CD4-positive, alpha-beta T cell (primary cell): Measurements from ENCODE around the gene TUBGCP4. TPM values are rescaled to one million over a fixed set of nuclear protein-coding genes. Genes with fewer than 3 reads are reported as not detected.

Experiments
- ATAC-seq: fragments of 200-7000 bp; cut with Tn5 transposase; one replicate; pipeline ENCODE4 v1.10.0; 2022; ENCODE audit warnings: mild to moderate bottlenecking; ENCODE audit not compliant: poor library complexity
- CTCF ChIA-PET: fragments of 350-600 bp; sonication (Branson Sonifier 250); formaldehyde crosslinking; loops from one replicate; lab custom pipeline; 2021; ENCODE audit warnings: antibody characterized with exemption, inconsistent platforms; lab: Charles Lee
- POLR2A ChIA-PET: fragments of 350-600 bp; sonication (Branson Sonifier 250); formaldehyde crosslinking; loops from one replicate; lab custom pipeline; 2021; ENCODE audit warnings: antibody characterized with exemption, inconsistent platforms; lab: Charles Lee
- DNase-seq, 14 experiments: peaks; one replicate each; pipeline ENCODE4 v3.0.0-alpha.2; 2013 to 2020; ENCODE audit warnings: mixed read lengths in 2 of 14
- H3K27ac ChIP-seq, 2 donors: one replicate each; pipeline versions ENCODE4 v1.5.1 to v1.7.0; 2013; ENCODE audit warnings: low read length in 2 of 2, low read depth in 1 of 2, mild to moderate bottlenecking in 1 of 2
- H3K27me3 ChIP-seq, 2 experiments: 1 replicate in 1 of 2; 2 replicates in 1 of 2; pipeline versions ENCODE4 v1.6.1 to v1.7.0; 2013; ENCODE audit warnings: low read length in 2 of 2, control low read depth in 1 of 2, mild to moderate bottlenecking in 1 of 2, moderate library complexity in 1 of 2; ENCODE audit not compliant: insufficient read depth in 2 of 2, control insufficient read depth in 1 of 2
- H3K36me3 ChIP-seq: one replicate; pipeline ENCODE4 v1.6.1; 2013; ENCODE audit warnings: low read length, control low read depth; ENCODE audit not compliant: insufficient read depth
- H3K4me1 ChIP-seq: one replicate; pipeline ENCODE4 v1.6.1; 2013; ENCODE audit warnings: low read length, control low read depth; ENCODE audit not compliant: insufficient read depth
- H3K4me3 ChIP-seq: one replicate; pipeline ENCODE4 v1.5.1; 2013; ENCODE audit warnings: mild to moderate bottlenecking, low read length, moderate library complexity
- H3K9me3 ChIP-seq, 2 experiments: 1 replicate in 1 of 2; 2 replicates in 1 of 2; pipeline versions ENCODE4 v1.6.1 to v1.7.0; 2013; ENCODE audit warnings: low read length in 2 of 2, mild to moderate bottlenecking in 2 of 2, control low read depth in 1 of 2, moderate library complexity in 1 of 2; ENCODE audit not compliant: control insufficient read depth in 1 of 2, insufficient read depth in 1 of 2
- H3K27ac Mint-ChIP-seq: one replicate; pipeline ENCODE4 v1.8.0; 2020; ENCODE audit warnings: mixed read lengths
- H3K27me3 Mint-ChIP-seq: one replicate; pipeline ENCODE4 v1.8.0; 2021; ENCODE audit warnings: mixed read lengths
- H3K36me3 Mint-ChIP-seq: one replicate; pipeline ENCODE4 v1.8.0; 2021; ENCODE audit warnings: low read depth, mixed read lengths
- H3K4me1 Mint-ChIP-seq: one replicate; pipeline ENCODE4 v1.8.0; 2021; ENCODE audit warnings: low read depth, mixed read lengths
- H3K4me3 Mint-ChIP-seq: one replicate; pipeline ENCODE4 v1.8.0; 2020; ENCODE audit warnings: mild to moderate bottlenecking, mixed read lengths
- H3K9me3 Mint-ChIP-seq: one replicate; pipeline ENCODE4 v1.8.0; 2020; ENCODE audit warnings: mixed read lengths
- intact Hi-C, 2 experiments: fragments of 100-400 bp; cut with DNase I in 1 of 2; cut with micrococcal nuclease in 1 of 2; formaldehyde crosslinking; loops; one replicate each; pipeline versions ENCODE4 v1.15.1 to v1.9.0; 2023 to 2025; cut with DNase I, micrococcal nuclease
- total RNA-seq, 174 experiments: library from RNA in 2 of 174; stranded (reverse) in 2 of 174; gene quantifications; one replicate each; pipeline ENCODE4 v1.2.3 and lab custom pipeline; 2021 to 2026
- TF ChIP-seq, protein P1 (sequence below): fragments of 200-600 bp; IDR thresholded peaks from one replicate; pipeline ENCODE4 v1.8.0; 2022; ENCODE audit warnings: antibody characterized with exemption, mild to moderate bottlenecking

The TUBGCP4 gene
- total RNA-seq, 2 experiments from 2014 or later, result 4.1 to 5.9 TPM

DNA sequence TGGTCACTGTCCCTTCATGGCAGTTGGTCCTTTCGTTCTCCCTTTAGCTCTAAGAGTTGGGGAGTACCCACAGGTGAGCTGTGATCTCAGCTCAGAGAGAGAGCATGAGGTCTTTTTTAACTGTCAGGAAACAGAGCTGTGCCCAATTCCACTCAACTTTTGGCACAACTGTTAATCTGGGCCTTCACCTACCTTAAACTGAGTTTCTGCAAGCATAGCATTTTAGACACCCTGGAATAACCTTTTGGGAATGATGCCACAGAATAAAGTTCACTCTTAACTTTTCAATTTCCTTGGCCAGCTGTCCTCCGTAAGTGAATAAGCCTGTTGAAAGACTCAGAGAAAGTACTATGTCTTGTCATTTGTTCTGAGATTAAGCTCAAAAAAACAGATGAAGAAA lies 35.9 kb downstream of the TUBGCP4 start:
- H3K36me3 ChIP-seq, result peaks cover 89% of the 10 kb centered on the region
- intact Hi-C loops, result no loop called here
- no peak overlapping the region for H3K4me3 Mint-ChIP-seq
- TF ChIP-seq, protein P1, sequence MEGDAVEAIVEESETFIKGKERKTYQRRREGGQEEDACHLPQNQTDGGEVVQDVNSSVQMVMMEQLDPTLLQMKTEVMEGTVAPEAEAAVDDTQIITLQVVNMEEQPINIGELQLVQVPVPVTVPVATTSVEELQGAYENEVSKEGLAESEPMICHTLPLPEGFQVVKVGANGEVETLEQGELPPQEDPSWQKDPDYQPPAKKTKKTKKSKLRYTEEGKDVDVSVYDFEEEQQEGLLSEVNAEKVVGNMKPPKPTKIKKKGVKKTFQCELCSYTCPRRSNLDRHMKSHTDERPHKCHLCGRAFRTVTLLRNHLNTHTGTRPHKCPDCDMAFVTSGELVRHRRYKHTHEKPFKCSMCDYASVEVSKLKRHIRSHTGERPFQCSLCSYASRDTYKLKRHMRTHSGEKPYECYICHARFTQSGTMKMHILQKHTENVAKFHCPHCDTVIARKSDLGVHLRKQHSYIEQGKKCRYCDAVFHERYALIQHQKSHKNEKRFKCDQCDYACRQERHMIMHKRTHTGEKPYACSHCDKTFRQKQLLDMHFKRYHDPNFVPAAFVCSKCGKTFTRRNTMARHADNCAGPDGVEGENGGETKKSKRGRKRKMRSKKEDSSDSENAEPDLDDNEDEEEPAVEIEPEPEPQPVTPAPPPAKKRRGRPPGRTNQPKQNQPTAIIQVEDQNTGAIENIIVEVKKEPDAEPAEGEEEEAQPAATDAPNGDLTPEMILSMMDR, result no peak
- peaks cover 94% of the 10 kb centered on the region for H3K36me3 Mint-ChIP-seq
- H3K9me3 ChIP-seq, result no peaks in the 10 kb centered on the region
- H3K4me1 Mint-ChIP-seq, result no peaks in the 10 kb centered on the region
- H3K27me3 Mint-ChIP-seq, result no peaks in the 10 kb centered on the region
- no peak for ATAC-seq
- POLR2A ChIA-PET, result interaction anchor here (1.1 kb wide), 1 partner anchor 10 kb away, joined by 3 read pairs; no protein-coding TSS in a partner anchor
- CTCF ChIA-PET, result no interaction called here
- H3K27me3 ChIP-seq, result no peaks in the 10 kb centered on the region
- no peak overlapping the region for H3K4me3 ChIP-seq
- H3K9me3 Mint-ChIP-seq, result no peaks in the 10 kb centered on the region
- DNase-seq, result no peak
- H3K27ac ChIP-seq, result no peak overlapping the region
- H3K4me1 ChIP-seq, result no peaks in the 10 kb centered on the region
- no peak overlapping the region for H3K27ac Mint-ChIP-seq

DNA sequence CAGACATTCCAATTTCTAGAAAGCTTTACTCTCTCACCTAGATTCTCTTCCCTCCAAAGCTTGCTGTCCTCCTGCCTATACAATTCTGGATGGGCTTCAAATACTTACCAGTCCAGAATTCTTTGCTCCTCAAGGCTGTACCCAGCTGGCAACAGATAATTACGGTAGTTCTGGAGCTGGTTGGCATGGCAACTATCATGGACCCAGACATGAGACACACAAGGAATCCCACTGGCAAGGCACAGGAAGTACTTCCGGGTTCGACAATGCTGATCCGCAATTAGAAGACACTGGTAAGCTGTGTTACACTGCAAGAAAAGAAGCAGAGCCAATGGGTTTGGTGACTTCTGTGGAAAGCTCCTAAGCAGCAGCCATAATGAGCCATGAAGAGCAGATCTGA lies 37.9 kb downstream of the TUBGCP4 start:
- ATAC-seq (no peak), DNase-seq (no peak)
- Mint-ChIP-seq H3K27ac (no peak overlapping the region), H3K9me3 (no peaks in the 10 kb centered on the region), H3K27me3 (no peaks in the 10 kb centered on the region), H3K36me3 (peaks cover 93% of the 10 kb centered on the region), H3K4me3 (no peak overlapping the region), H3K4me1 (no peaks in the 10 kb centered on the region)
- no peaks in the 10 kb centered on the region for H3K4me1 ChIP-seq
- H3K4me3 ChIP-seq, result no peak overlapping the region
- peaks cover 88% of the 10 kb centered on the region for H3K36me3 ChIP-seq
- H3K9me3 ChIP-seq, result no peaks in the 10 kb centered on the region
- no peaks in the 10 kb centered on the region for H3K27me3 ChIP-seq
- CTCF ChIA-PET, result no interaction called here
- H3K27ac ChIP-seq, result no peak overlapping the region
- intact Hi-C loops, result no loop called here
- TF ChIP-seq, protein P1, result no peak
- POLR2A ChIA-PET, result no interaction called here

DNA sequence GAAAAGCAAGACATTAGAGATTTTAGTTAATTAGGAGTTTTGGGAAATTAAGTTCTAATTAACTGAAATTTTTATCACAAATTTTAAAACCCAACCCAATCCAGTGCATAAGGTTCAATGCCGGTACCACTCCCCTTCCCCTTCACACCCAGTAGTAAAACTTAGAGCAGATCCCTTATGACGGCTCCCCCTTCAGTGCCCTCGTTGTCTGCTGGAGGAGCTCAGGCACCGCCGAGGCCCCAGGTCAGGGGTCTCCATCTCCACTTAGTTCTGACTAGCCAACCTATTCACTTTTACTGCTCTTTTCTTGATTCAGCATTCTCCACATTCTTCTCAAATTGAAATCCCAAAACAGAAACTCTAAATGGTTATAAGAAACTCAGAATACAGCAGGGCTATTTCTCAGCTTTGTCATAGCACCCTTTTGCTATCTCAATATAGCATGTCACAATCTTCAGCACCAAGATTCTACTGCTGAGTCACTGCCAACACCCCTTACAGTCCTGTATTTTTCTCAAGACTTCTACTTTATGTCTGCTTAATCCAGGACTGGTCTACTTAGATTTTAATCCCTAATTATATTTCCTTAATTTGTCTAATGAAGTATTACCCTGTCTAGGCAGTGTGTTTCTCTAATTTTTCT lies 39.8 kb downstream of the TUBGCP4 start:
- Mint-ChIP-seq H3K27me3 (no peaks in the 10 kb centered on the region), H3K4me3 (no peak overlapping the region), H3K9me3 (no peaks in the 10 kb centered on the region), H3K4me1 (no peaks in the 10 kb centered on the region), H3K27ac (peak overlapping the region; percentile 53), H3K36me3 (peaks cover 93% of the 10 kb centered on the region)
- DNase-seq, result no peak
- CTCF ChIA-PET, result no interaction called here
- no peaks in the 10 kb centered on the region for H3K9me3 ChIP-seq
- no peaks in the 10 kb centered on the region for H3K27me3 ChIP-seq
- TF ChIP-seq, protein P1, result no peak
- no peak overlapping the region for H3K27ac ChIP-seq
- POLR2A ChIA-PET, result no interaction called here
- peaks cover 82% of the 10 kb centered on the region for H3K36me3 ChIP-seq
- intact Hi-C loops, result no loop called here
- H3K4me1 ChIP-seq, result no peaks in the 10 kb centered on the region
- no peak for ATAC-seq
- no peak overlapping the region for H3K4me3 ChIP-seq
